Activated CD4-positive, CD25-positive, alpha-beta regulatory T cell treated with anti-CD3 and anti-CD28 coated beads, Interleukin-2, amount 50 U/mL, for 16 hours (primary cell): ENCODE measurements around the gene MYOG.

Experiments used
- DNase-seq: peaks from one replicate; pipeline ENCODE4 v3.0.0-alpha.2; 2020; ENCODE audit warnings: low read depth, low spot score

Gene MYOG

DNA sequence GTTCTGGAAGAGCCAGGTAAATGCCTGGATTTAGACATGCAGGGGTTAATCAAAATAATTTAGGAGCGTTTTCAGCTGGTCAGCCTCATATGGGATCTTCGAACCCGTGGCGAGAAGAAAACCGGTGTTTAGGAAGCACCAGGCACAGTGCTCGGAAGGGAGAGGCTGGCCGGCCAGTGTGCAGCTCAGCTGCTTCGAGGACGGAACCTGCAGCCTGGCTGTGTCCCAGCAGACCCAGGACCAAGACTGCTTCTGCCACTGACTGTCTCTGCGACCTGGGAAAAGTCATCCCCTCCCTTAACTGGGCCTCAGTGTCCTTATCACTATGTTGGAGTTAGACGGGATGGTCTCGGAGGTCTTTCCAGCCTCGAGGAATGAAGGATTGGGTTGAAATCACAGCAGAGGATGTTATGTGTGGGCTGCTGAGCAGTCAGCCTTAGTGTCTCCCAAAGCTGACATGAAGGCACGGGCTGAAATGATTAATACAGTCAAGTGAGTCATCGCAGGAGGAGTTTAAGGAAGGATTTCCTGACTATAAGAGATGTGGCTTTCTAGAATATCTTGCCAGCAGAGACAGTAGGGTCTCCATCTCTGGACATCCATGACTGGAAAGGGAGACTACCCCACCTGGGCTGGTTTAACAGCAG lies 38.7 kb downstream of the MYOG start:
- DNase-seq: no peak

DNA sequence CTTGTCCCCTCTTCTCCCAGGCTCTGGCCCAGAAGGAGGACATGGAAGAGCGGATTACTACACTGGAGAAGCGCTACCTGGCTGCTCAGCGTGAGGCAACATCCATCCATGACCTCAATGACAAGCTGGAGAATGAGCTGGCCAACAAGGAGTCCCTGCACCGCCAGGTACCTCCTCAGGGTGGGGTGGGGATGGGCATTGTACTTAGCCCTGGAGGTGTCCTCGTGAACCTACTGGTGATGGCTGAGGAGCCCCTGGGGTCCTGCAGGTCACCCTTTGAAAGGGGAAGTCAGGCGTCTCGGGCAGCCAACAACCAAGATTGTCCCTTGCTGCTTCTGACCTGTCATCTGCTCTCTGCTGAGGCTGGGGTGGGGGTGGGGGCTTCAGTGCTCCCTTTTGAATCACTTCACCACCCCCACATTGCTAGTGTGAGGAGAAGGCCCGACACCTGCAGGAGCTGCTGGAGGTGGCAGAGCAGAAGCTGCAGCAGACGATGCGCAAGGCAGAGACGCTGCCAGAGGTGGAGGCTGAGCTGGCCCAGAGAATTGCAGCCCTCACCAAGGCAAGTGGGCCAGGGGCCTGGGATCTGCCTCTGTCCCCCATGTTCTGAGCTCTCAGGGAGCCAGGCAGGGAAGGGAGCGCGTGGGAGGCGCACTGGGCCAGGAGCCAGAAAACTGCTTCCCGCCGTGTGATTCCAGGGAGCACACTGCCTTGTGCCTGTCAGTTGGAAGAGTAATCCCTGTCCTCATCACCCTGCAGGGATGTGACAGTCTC lies 39.8 kb downstream of the MYOG start:
- no peak for DNase-seq

DNA sequence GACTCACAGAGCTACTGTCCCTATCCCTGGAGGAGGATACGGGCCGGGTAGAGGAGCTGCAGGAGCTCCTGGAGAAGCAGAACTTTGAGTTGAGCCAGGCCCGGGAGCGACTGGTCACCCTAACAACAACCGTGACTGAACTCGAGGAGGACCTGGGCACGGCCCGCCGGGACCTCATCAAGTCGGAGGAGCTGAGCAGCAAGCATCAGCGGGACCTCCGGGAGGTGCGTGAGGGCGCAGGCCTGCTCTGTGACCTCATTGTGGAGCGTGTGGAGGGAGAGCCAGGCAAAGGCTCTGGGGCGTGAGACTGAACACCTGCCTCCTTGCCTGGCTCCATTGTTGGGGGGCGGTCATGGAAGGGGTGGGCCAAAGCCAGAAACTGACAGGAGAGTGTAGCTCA lies 40.5 kb downstream of the MYOG start:
- DNase-seq: no peak

DNA sequence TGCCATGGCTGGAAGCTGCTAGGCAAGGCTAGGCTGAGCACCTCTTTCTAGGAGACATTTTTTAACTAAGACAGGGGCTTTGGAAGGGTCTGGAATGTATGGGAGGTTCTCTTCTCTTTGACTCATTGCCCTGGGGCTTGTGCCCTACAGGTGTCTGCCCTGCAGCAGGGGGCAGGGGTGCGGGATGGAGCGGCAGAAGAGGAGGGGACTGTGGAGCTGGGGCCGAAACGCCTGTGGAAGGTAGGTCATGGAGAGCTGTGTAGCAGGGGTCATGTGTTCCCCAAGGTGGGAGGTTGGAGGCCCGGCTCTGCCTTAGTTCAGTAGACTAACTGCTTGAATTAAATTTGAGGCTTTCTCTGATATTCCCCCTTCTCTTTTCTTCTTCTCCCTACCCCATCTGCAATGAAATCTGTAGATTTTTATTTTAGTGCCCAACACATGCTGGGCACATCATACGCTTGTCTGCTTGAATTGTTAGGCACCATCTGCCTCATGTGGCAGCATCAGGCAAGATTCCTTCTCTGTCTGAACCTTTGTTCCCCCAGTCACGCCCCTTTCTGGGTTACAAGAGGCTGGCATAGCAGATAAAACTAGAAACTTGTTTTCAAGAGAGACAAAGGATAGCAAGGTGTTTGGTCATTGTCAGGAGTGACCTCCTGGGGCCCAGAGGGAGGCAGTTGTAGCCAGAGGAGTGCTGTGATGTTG lies 41.1 kb downstream of the MYOG start:
- no peak for DNase-seq

GRCh38 chr1:203043830-203044545 lies 41.8 kb downstream of the MYOG start:
- DNase-seq: no peak

DNA sequence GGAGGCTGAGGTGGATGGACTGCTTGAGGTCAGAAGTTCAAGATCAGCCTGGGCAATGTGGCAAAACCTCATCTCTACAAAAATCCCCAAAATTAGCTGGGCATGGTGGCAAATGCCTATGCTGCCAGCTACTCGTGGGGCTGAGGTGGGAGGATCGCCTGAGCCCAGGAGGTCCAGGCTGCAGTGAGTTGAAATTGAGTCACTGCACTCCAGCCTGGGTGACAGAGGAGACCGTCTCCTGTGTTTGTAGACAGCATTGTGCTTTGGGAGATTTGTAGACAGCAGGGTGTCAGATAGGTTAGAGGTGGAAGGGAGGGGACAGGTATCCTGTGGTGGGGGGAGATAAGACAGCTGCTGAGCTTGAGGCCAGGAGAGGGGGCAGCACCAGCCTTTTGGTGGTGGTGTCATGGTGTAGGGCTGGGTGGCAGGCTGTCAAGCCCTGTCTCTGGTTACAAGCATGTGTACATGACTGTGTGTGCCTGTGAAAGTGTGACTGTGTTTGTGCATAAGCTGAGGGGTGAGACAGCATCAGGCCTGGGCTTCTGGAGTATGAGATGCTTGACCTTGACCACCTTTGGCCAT lies 44.4 kb downstream of the MYOG start:
- no peak for DNase-seq

DNA sequence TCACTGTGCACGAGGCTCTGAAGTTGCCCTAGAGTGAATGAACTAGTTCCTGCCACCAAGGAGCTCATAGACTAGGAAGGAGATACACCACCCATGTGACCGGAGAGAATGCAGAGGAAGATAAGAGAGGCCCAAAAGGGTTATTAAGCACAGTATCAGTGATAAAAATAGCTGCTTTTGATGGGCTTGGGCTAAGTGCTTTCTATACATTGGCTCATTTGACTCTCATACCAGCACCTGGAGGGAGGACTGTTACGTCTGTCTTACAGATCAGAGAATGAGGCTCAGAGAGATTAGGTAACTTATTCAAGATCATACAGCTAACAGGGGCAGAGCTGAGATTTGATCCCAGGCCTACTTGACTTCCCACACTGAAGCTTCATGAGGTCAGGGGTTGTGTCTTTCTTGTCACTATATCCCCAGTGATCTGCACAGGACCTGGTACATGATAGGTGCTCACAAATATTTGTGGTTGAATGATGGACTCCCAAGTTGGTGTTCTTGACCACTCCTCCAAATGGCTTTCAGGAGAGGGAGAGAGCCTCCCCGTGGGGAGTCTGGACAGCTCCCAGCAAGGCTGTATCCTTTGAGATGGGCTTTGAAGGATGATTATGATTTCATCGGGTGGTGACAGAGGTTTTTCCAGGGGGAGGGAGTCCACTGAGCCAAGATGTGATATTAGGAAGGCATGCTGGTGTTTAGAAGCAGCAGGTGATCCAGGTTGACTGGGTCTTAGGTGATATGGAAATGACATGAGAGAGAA lies 45.1 kb downstream of the MYOG start:
- no peak for DNase-seq

- DNase-seq: no peak
Observed at GRCh38 chr1:203039609-203040512, 46.0 kb downstream of the MYOG start.

DNA sequence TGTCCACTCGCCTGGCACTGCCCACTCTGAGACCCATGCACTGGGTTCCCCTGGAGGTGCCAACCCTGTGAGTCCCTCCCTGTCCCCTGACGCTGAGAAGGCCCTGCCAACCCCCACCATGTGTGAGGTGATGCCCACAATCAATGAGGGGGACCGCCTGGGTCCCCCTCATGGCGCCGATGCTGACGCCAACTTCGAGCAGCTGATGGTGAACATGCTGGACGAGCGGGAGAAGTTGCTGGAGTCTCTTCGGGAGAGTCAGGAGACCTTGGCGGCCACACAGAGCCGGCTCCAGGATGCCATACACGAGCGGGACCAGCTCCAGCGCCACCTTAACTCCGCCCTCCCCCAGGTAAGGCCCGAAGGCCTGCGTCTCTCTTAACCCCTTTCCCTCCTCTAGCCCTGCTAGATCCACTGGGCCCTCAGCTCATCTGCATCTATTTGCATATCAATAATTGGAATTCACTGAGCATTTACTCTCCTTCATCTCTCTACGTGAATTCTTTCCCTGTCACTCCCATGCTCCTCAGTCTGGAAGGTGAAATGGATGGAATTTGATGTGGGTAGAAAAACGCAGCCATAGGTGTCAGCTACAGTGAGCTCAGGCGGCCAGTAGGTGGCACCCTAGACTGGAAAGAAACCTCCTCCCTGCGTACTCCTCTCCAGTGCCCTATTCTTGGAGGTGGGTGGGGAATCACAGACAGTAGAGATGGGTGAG lies 46.8 kb downstream of the MYOG start:
- DNase-seq: peak; percentile 33

DNA sequence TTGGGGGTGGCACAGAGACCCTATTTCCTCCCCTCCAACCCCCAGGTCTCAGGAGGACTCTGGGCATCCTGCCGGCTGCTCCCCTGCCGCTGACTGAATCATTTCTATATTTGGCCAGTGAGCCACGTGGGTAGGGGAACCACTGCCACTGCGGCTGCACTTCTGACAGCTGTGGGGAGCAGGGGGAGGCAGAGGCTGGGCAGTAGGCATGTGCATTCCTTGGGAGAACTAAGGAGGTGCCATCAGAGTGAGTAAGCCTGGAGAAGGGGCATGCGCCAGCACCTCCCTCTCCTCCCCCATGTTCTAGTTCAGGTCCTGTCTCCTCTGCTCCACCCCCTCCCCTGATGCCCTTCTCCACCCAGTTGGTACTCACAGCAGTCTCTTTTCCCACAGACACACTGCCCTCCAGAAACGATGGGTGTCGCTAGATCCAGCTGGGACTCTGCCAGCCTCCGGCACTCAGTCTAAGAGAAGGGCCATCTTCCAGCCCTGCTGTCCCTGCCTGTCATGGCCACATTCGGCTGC lies 47.5 kb downstream of the MYOG start:
- DNase-seq: no peak

- DNase-seq: no peak
Observed at GRCh38 chr1:203037509-203038190, 48.2 kb downstream of the MYOG start.

DNA sequence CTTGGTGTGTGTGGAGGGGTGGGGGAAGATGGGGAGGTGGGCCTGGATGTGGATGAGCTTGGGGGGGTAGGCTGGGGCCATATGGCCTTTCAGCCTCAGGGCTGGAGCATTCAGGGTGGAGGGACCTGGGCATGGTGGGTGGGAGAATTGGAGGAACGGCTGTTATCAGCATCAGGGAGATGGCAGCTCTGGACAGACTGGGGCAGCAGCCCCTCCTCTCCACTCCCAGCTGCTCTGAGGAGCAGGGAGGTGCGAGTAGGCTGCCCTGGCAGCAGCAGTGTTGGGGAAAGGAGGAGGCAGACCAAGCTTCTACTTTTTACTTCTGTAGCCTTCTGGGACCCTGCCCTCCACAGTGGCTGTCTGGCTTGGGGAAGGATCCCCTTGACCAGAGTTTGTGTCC lies 49.3 kb downstream of the MYOG start:
- no peak for DNase-seq

GRCh38 chr1:203036135-203036534 lies 49.7 kb downstream of the MYOG start:
- no peak for DNase-seq

- DNase-seq: no peak
Observed at GRCh38 chr1:203035111-203036000, 50.5 kb downstream of the MYOG start.

- DNase-seq: no peak
Observed at GRCh38 chr1:203034422-203035110, 51.2 kb downstream of the MYOG start.

GRCh38 chr1:203033917-203034316 lies 51.9 kb downstream of the MYOG start:
- no peak for DNase-seq

GRCh38 chr1:203033287-203033686 lies 52.5 kb downstream of the MYOG start:
- DNase-seq: no peak
